Upper lobe of right lung (tissue), 1 donor: Measurements from ENCODE around the gene TAF3. TPM values are rescaled to one million over a fixed set of nuclear protein-coding genes. Genes with fewer than 3 reads are reported as not detected.

Experiments
- ATAC-seq: fragments of 200-7000 bp; cut with Tn5 transposase; one replicate; pipeline ENCODE4 v1.9.1; 2020; ENCODE audit warnings: mild to moderate bottlenecking, moderate library complexity
- DNase-seq: peaks from one replicate; pipeline ENCODE4 v3.0.0-alpha.2; 2020
- H3K27ac ChIP-seq: fragments of 200-600 bp; one replicate; pipeline ENCODE4 v1.8.0; 2022
- H3K27me3 ChIP-seq: fragments of 200-600 bp; one replicate; pipeline ENCODE4 v1.8.0; 2022; ENCODE audit warnings: mild to moderate bottlenecking
- H3K36me3 ChIP-seq: fragments of 200-600 bp; one replicate; pipeline ENCODE4 v1.8.0; 2022
- H3K4me1 ChIP-seq: fragments of 200-600 bp; one replicate; pipeline ENCODE4 v1.8.0; 2022
- H3K4me3 ChIP-seq: fragments of 200-600 bp; one replicate; pipeline ENCODE4 v1.8.0; 2022; ENCODE audit warnings: mild to moderate bottlenecking
- H3K9me3 ChIP-seq: fragments of 200-600 bp; one replicate; pipeline ENCODE4 v1.8.0; 2022
- CTCF ChIP-seq: fragments of 200-600 bp; IDR thresholded peaks from one replicate; pipeline ENCODE4 v1.8.0; 2022; ENCODE audit warnings: antibody characterized with exemption
- intact Hi-C: fragments of 100-400 bp; cut with DNase I; formaldehyde crosslinking; loops from one replicate; pipeline ENCODE4 v1.11.0; 2022
- total RNA-seq: library from RNA; stranded (reverse); fragmentation: NEBNext Ultra II Directional; extraction: Animal tissue kit (Norgen Biotek cat#: 25700); gene quantifications from one replicate; pipeline ENCODE4 v1.2.1, GENCODE V29; 2021
- donor health status: DM: no; HTN: yes; CAD: no; lungs with severe emphysema.

The TAF3 gene
- total RNA-seq, 1 donor from 2014 or later = 11.8 TPM

GRCh38 chr10:8047452-8048280, 229.4 kb downstream of the TAF3 start:
- H3K4me3 ChIP-seq = no peak overlapping the region
- H3K9me3 ChIP-seq = no peaks in the 10 kb centered on the region
- H3K27me3 ChIP-seq = peaks cover 100% of the 10 kb centered on the region
- intact Hi-C loops = no loop called here
- TF ChIP-seq CTCF = no peak
- no peak overlapping the region for H3K27ac ChIP-seq
- peaks cover 52% of the 10 kb centered on the region for H3K4me1 ChIP-seq
- H3K36me3 ChIP-seq = no peaks in the 10 kb centered on the region
- DNase-seq = no peak
- no peak for ATAC-seq

- no peak overlapping the region for H3K27ac ChIP-seq
- H3K4me3 ChIP-seq = no peak overlapping the region
- TF ChIP-seq CTCF = no peak
- H3K27me3 ChIP-seq = peaks cover 100% of the 10 kb centered on the region
- no peaks in the 10 kb centered on the region for H3K36me3 ChIP-seq
- ATAC-seq = no peak
- DNase-seq = no peak
- intact Hi-C loops = no loop called here
- no peaks in the 10 kb centered on the region for H3K9me3 ChIP-seq
- H3K4me1 ChIP-seq = peaks cover 50% of the 10 kb centered on the region
These were observed 230.1 kb downstream of the TAF3 start for GRCh38 chr10:8048281-8049008.

- H3K4me1 ChIP-seq = peaks cover 46% of the 10 kb centered on the region
- TF ChIP-seq CTCF = no peak
- DNase-seq (no peak), ATAC-seq (no peak)
- no peak overlapping the region for H3K27ac ChIP-seq
- intact Hi-C loops = no loop called here
- peak overlapping the region; percentile 45 for H3K4me3 ChIP-seq
- H3K9me3 ChIP-seq = no peaks in the 10 kb centered on the region
- peaks cover 100% of the 10 kb centered on the region for H3K27me3 ChIP-seq
- H3K36me3 ChIP-seq = no peaks in the 10 kb centered on the region
These were observed 230.9 kb downstream of the TAF3 start for GRCh38 chr10:8049045-8049864.

- ATAC-seq (no peak), DNase-seq (no peak)
- H3K4me1 ChIP-seq = peaks cover 42% of the 10 kb centered on the region
- H3K4me3 ChIP-seq = peak overlapping the region; percentile 45
- no peak overlapping the region for H3K27ac ChIP-seq
- H3K36me3 ChIP-seq = no peaks in the 10 kb centered on the region
- peaks cover 98% of the 10 kb centered on the region for H3K27me3 ChIP-seq
- no peaks in the 10 kb centered on the region for H3K9me3 ChIP-seq
- TF ChIP-seq CTCF = no peak
- intact Hi-C loops = no loop called here
These were observed 231.7 kb downstream of the TAF3 start for GRCh38 chr10:8049865-8050555.

GRCh38 chr10:8050556-8051108, 232.3 kb downstream of the TAF3 start:
- H3K27ac ChIP-seq = no peak overlapping the region
- H3K36me3 ChIP-seq = no peaks in the 10 kb centered on the region
- H3K4me1 ChIP-seq = peaks cover 41% of the 10 kb centered on the region
- intact Hi-C loops = no loop called here
- TF ChIP-seq CTCF = no peak
- DNase-seq = peak; percentile 66
- peak overlapping the region; percentile 45 for H3K4me3 ChIP-seq
- peaks cover 98% of the 10 kb centered on the region for H3K27me3 ChIP-seq
- H3K9me3 ChIP-seq = no peaks in the 10 kb centered on the region
- ATAC-seq = no peak
